Mucosa of descending colon (tissue), 3 donors: ENCODE results near the gene NAT8L. TPM values are rescaled to one million over a fixed set of nuclear protein-coding genes. Genes with fewer than 3 reads are reported as not detected.

ENCODE experiments used
- ATAC-seq: fragments of 200-7000 bp; cut with Tn5 transposase; one replicate; pipeline ENCODE4 v1.9.1; 2020; ENCODE audit warnings: mild to moderate bottlenecking, moderate library complexity
- DNase-seq, 3 donors: peaks; one replicate each; pipeline ENCODE4 v3.0.0-alpha.2; 2020
- H3K36me3 ChIP-seq: fragments of 200-600 bp; one replicate; pipeline ENCODE4 v1.8.0; 2021; ENCODE audit warnings: low read depth, mild to moderate bottlenecking
- H3K4me1 ChIP-seq: fragments of 200-600 bp; one replicate; pipeline ENCODE4 v1.8.0; 2021; ENCODE audit warnings: low read depth, mild to moderate bottlenecking
- H3K4me3 ChIP-seq: fragments of 200-600 bp; one replicate; pipeline ENCODE4 v1.8.0; 2021; ENCODE audit warnings: mild to moderate bottlenecking
- H3K9me3 ChIP-seq: fragments of 200-600 bp; one replicate; pipeline ENCODE4 v1.8.0; 2021; ENCODE audit warnings: mild to moderate bottlenecking
- CTCF ChIP-seq: fragments of 200-600 bp; IDR thresholded peaks from one replicate; pipeline ENCODE4 v1.8.0; 2022; ENCODE audit warnings: antibody characterized with exemption, mild to moderate bottlenecking
- intact Hi-C, 2 donors: fragments of 100-400 bp; cut with DNase I in 1 of 2; cut with micrococcal nuclease in 1 of 2; formaldehyde crosslinking; loops; one replicate each; pipeline versions ENCODE4 v1.11.0 to v1.11.1; 2022; cut with DNase I, micrococcal nuclease
- total RNA-seq, 3 donors: library from RNA; stranded (reverse); fragmentation: NEBNext Ultra II Directional in 2 of 3; extraction: Animal tissue kit (Norgen Biotek cat#: 25700) in 2 of 3; gene quantifications; one replicate each; pipeline versions ENCODE4 v1.2.1 to v1.2.4, GENCODE V29; 2021 to 2023
- donor health status: DM: no; HTN: no; CAD: no; lungs with moderate emphysema.
- donor health status: DM: no; HTN: no; CAD: no.
- donor health status: DM: no; HTN: yes; CAD: no.

NAT8L gene
- total RNA-seq, 3 donors from 2014 or later, result 0.24 to 0.66 (median 0.26) TPM

- no peaks in the 10 kb centered on the region for H3K36me3 ChIP-seq
- H3K4me3 ChIP-seq, result no peak overlapping the region
- no peak for TF ChIP-seq CTCF
- no peaks in the 10 kb centered on the region for H3K4me1 ChIP-seq
- intact Hi-C loops, result no loop called here
- DNase-seq (no peak), ATAC-seq (no peak)
- no peaks in the 10 kb centered on the region for H3K9me3 ChIP-seq
Measured at GRCh38 chr4:2075171-2075986, 16.3 kb downstream of the NAT8L start.

DNA sequence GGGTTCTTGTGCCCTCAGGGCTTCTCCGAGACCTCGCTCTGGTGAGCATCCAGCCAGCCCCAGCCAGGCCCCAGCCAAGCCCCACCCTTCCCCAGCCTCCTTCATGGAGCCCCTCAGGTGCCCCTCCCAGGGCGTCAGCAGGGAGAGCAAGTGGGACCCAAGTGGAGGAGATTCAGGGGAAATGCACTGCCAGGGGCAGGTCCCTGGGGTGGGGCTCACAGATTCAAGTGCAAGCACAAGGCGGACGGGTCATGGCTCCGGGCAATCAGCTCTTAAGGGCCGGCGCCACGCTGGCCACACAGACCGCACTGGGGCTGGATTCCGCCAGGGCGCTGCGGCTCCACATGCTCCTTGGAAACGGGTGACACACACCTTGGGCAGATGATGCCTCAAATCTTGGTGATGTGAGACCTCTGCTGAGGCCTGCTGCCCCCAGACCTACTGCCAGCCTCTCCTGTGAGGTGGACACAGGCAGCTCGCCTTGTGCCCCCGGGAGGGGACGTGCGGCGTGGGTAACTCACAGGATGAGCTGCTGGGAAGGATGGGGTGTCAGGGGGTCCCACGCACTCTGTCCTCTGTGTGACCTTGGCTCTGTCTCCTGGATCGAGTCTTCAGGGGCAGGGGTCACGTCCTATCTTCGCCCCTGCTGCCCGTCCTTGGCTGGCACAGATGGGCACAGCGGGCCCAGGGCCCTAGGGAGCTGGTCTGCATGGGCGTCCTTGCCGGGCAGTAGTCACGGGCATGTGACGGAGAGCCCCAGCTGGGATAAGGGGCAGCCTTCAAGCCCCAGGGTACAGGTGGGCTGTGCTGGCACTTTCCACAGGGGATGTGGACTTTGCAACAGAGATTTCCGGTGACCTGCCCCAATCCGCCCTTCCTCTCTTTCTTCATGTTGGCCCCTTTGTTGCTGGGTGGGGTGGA lies 17.1 kb downstream of the NAT8L start:
- Histone ChIP-seq H3K9me3 (no peaks in the 10 kb centered on the region), H3K4me3 (no peak overlapping the region), H3K4me1 (no peaks in the 10 kb centered on the region), H3K36me3 (no peaks in the 10 kb centered on the region)
- DNase-seq, result no peak
- intact Hi-C loops, result no loop called here
- ATAC-seq, result no peak
- TF ChIP-seq CTCF, result no peak

- no peaks in the 10 kb centered on the region for H3K36me3 ChIP-seq
- intact Hi-C loops, result no loop called here
- H3K4me1 ChIP-seq, result no peaks in the 10 kb centered on the region
- TF ChIP-seq CTCF, result no peak
- no peaks in the 10 kb centered on the region for H3K9me3 ChIP-seq
- ATAC-seq, result no peak
- DNase-seq, result peak in 1 of 3 donors; percentile 12
- H3K4me3 ChIP-seq, result no peak overlapping the region
Measured at GRCh38 chr4:2076908-2077536, 17.9 kb downstream of the NAT8L start.

GRCh38 chr4:2077537-2078460 lies 18.7 kb downstream of the NAT8L start:
- no peaks in the 10 kb centered on the region for H3K9me3 ChIP-seq
- no peak for ATAC-seq
- H3K4me1 ChIP-seq, result no peaks in the 10 kb centered on the region
- no peak overlapping the region for H3K4me3 ChIP-seq
- TF ChIP-seq CTCF, result no peak
- no peaks in the 10 kb centered on the region for H3K36me3 ChIP-seq
- DNase-seq, result peak in 1 of 3 donors; percentile 6
- intact Hi-C loops, result no loop called here

GRCh38 chr4:2078584-2078983 lies 19.5 kb downstream of the NAT8L start:
- no peak for TF ChIP-seq CTCF

More at GRCh38 chr4:2078584-2078983, 19.5 kb downstream of the NAT8L start:
- Histone ChIP-seq H3K9me3 (no peaks in the 10 kb centered on the region), H3K4me3 (no peak overlapping the region), H3K36me3 (no peaks in the 10 kb centered on the region), H3K4me1 (no peaks in the 10 kb centered on the region)
- ATAC-seq (no peak), DNase-seq (no peak)
- intact Hi-C loops, result no loop called here
